ENCODE measurements around the gene GSTM3.
"Not testable (repeated sequence)": the region's sequence is repeated elsewhere in the genome, so short reads cannot be mapped to it uniquely, and the experiment has no call there.

The GSTM3 gene

DNA sequence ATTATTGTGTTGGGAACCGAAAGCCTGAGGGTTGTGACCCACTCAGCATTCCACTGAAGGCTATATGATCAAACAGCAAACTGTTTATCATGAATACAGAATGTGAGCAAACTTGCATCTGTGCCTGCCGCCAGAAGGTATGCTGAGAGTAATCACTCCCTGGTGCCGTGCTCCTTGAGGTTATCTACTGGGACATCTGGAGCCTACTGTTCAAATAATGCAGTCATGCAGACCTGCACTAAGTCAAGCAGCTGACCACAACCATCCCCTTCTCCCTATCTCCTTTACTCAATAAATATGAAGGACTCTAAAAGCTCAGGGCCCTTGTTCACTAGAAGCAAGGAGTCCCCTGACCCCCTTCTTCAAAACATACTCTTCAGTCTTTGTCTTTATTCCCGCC lies 15.3 kb downstream of the GSTM3 start:
- DNase-seq: no peak

DNA sequence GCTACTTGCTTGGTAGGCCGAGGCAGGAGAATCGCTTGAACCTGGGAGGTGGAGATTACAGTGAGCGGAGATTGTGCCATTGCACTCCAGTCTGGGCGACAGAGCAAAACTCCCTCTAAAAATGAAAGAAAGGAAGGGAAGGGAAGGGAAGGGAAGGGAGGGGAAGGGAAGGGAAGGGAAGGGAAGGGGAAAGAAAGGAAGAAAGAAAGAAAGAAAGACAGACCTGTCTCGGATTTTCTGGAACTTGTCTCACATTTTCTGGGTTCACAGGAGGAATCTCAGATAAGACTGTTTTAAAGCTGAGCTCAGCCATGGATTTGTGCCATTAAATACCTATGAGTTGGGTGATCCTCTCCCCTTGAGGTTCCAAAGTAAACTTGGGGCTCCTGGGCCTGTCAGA lies 15.9 kb downstream of the GSTM3 start:
- DNase-seq: no peak

DNA sequence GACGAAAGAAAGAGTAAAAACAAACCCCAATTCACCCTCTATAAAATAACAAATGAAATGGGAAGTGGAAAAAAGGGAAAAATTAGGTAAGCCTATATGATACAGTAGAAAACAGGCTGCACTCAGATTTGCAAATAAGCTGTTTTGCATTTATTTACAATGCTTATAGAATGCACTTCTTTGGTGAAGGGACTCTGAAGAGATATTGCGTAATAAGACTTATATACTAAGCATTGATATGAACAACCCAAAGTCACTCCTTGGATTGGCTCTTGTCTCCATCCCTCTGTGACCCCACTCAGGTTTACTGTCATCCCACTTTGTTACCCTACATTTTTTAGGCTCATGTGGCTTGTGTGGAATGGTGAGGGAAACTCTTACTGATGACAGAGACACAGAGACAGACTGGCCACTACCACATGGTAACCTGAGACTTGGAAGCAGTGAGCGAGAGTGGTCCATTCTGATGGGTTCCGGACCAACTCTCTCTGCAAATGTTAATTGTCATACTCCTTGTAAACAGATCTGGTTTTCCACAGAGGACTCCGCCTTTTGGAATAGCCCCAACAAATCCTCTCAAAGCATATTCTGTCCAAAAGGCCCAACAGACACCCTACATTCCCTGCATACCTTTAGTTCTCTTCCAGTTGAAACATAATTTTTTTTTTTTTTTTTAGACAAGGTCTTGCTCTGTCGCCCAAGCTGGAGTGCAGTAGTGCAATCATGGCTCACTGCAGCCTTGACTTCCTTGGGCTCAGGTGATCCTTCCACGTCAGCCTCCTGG lies 17.7 kb downstream of the GSTM3 start:
- DNase-seq: no peak

DNA sequence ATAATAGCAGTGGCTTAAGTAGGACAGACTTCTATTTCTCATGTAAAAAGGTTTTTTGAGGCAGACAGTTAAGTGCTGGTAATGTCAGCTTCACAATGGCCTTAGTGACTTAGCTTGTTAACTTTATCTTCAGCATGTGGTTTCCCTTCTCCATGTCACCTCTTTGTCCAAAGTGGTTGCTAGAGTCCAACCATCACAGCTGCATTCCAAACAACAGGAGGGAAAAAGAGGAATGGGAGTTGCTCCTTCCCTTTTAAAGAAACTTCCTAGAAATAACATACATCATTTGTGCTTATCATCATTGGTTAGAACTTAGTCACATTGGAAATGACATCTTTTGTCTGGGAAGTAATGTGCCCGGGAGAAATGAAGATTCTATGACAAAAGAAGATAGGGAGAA lies 18.9 kb downstream of the GSTM3 start:
- DNase-seq: no peak

DNA sequence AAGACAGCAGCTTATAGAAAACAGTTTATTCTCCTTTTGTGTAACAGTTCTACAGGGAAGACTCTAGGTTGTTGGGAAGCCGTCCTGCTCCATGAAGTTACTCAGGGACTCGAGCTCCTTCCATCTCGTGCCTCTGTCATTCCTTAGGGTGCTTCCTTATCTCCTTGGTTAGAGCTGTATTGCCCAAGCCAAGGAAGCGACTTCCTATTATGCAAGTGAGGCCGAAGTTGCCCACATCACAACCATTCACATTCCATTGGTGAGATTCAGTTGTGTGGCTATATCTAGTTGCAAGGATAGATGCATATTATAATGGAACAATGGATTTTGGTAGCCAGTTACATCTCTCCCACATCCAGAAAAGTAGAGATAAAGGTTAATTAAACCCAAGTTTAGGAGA lies 19.8 kb downstream of the GSTM3 start:
- no peak for DNase-seq

DNA sequence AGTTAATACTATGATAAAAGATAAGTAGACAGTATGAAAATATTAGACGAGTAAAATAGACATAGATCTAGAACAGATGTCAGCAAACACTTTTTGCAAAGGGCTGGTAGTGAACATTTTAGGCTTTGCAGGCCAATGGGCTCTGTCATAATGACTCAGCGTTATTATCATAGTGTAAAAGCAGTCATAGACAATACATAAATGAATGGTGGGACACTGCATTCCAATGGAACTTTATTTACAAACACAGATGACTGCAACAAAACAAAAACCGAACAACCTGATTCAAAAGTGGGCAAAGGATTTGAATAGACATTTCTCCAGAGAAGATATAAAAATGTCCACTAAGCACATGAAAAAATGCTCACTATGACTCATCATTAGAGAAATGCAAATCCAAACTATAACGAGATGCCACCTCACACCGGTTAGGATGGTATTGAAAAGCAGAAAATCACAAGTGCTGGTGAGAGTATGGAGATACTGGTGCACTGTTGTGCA lies 21.5 kb downstream of the GSTM3 start:
- no peak for DNase-seq

DNA sequence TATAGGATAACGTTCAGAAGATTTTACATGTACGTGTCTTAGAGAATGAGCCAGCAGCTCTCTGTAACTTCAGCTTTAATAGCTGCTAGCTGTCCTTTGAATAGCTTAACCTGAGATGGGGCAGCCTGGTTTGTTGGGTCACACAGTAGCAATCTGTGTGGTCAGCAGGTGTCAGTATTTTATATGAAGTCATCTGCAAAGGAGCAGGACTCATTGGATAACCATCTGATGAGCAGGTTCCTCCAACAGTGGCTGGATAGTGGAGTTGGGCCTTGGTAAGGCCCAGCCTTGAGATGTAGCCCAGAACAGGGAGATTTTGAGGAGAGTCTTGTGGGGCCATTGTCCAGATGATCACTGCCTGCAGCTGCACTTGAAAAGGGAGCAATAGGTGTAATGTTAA lies 22.3 kb downstream of the GSTM3 start:
- no peak for DNase-seq

DNA sequence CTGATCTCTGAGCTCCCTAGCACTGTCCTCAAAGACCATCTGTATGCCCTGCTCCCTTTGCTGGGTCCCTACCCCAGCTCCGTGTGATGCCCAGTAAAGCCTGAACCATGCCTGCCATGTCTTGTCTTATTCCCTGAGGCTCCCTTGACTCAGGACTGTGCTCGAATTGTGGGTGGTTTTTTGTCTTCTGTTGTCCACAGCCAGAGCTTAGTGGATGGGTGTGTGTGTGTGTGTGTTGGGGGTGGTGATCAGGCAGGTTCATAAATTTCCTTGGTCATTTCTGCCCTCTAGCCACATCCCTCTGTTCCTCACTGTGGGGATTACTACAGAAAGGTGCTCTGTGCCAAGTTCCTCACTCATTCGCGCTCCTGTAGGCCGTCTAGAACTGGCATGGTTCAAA lies 23.1 kb downstream of the GSTM3 start:
- no peak for DNase-seq

DNA sequence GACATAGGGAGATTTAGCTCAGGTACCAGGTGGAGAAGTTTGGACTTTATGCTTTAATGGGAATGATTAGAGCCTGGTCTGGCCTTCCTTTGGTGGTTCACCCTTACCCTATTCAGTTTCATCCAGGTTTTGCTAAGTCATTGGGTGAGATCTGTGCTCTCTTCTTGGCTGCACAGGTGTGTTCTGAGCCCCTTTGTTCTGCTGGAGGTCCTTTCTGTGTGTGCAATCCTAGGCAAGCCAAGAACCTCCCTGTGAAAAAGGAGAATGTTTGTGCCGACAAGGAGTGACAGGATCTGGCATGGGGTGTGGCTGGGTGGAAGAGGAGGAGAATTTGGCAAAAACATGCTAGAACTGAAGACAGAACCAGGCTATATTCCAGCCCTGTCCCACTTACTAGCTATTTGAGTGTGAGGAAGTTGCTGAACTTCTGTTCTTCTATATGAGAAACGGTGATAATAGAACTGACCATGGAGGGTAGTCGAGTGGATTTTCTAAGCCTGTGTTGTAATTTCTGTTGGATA lies 24.2 kb downstream of the GSTM3 start:
- no peak for DNase-seq

DNA sequence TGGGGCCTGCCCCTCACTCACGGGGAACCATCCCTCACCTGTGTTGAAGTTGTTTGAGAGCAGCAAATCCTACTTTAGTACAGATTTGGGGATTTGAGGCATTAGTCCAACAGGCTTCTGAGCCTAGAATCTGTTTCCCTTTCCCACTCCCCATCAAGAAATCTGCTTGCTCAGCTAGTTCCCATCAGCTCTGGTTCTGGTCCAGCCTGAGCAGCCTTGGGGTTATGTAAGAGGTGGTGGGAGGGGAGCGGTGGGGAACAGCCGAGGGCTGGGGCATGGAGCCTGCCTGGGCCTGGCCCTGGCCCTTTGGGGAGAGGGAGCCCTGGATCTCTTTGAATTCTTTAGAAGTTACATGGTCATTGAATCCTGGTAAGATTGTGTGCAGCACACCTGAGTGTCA lies 24.7 kb downstream of the GSTM3 start:
- no peak for DNase-seq

DNA sequence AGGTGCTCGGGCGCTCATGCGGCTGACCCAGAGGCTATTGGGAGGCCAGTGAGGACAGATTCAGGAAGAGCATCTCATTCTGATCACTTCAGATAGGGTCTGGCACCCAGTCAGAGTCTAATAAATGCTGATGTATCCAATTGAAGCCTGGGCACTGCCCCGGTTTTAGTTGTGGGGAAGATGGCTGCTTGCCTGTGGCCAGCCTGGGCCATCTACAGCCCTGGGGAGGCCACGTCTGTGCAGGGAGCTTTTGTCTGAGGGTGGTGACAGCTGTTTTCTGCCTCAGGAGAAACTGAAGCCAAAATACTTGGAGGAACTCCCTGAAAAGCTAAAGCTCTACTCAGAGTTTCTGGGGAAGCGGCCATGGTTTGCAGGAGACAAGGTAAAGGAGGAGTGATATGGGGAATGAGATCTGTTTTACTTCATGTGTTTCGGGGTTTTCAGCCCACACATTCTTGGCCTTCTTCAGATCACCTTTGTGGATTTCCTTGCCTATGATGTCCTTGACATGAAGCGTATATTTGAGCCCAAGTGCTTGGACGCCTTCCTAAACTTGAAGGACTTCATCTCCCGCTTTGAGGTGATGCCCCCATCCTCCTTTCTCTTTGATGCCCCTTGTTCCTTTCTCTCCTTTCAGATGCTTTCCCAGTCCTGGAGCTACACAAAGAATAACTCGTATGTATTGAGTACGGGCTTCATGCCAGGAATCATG lies 26.0 kb downstream of the GSTM3 start:
- no peak for DNase-seq

DNA sequence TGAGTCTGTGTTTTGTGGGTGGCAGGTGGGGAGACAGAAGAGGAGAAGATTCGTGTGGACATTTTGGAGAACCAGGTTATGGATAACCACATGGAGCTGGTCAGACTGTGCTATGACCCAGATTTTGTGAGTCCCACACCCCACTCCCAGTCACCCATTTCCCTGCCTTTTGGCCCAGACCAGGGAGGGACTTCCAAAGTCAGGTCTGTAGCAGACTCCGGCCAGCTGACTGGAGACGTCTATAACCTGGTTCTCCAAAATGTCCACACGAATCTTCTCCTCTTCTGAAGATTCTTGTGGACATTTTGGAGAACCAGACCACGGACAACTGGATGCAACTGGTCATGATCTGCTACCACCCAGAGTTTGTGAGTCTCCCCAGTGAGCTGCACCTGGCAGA lies 27.2 kb downstream of the GSTM3 start:
- DNase-seq: no peak

DNA sequence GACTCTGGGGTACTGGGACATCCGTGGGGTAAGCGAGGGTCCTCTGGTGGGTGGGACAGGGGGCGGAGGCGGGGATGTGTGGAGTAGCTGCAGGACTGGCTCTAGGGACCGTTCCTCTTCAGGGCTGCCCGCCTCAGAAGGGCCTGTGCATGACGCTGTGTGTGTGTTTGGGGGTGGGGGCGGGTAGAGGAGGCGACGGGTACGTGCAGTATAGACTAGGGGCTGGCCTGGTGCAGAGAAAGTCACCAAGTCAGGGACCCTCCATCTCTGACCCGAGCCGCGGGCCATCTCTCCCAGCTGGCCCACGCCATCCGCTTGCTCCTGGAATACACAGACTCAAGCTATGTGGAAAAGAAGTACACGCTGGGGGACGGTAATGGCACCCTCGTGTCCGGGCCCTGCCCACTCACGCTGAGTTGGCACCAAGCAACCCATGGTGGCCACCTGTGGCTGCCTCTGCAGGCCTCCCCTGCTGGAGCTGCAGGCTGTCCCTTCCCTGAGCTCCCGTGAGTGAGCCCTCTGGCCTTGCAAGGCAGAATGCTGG lies 28.4 kb downstream of the GSTM3 start:
- DNase-seq: no peak

DNA sequence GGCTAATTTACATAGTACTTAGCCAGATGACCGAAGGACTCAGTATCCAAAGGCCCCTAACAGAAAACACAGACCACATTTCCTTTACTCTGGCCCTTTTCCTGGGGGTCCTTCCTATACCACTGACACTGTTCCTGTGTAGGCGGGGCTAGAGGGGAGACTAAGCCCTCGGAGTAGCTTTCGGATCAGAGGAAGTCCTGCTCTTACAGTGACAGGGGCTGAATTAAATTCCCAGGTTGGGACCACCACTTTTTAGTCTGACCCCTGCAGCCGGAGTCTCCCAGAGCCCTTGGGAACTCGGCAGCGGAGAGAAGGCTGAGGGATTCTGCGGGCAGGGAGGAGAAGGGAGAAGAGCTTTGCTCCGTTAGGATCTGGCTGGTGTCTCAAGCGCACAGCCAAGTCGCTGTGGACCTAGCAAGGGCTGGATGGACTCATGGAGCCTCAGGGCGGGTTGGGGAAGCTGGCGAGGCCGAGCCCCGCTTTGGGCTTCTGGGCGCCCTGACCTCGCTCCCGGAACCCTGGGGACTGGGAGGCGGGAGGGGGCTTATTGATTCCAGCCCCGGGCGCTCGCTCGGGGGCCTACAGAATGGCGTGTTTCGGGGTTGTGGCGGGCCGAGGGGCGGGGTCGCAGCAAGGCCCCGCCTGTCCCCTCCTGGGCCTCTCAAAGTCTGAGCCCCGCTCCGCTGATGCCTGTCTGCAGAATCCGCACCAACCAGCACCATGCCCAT lies 29.1 kb downstream of the GSTM3 start, which contains the start of gene GSTM5:
Gene GSTM5, plus strand, starts transcription at position 659 of the 728 bp plus-strand sequence. Its CDS starts 62 bp downstream, at position 721.
- not testable (repeated sequence) for DNase-seq

DNA sequence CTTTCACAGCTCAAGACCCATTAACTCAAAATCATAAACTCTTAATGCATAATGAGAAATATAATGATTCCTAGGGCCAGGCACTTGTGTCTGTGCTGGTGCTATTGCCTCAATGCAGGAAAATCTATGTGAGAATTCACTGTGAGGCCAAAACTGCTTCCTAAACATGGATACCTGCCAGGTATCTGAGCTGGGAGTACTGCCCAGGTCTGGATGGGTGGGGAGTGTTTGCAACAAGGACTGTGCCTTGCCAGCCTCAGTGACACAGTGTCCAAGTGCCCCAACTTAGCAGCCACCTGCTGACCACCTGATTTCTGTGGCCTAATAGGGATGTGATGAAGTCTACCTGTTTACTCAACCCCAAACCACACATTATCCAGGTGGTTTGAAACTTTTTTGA lies 31.0 kb downstream of the GSTM3 start:
- peak; percentile 17 to 42 for DNase-seq

DNA sequence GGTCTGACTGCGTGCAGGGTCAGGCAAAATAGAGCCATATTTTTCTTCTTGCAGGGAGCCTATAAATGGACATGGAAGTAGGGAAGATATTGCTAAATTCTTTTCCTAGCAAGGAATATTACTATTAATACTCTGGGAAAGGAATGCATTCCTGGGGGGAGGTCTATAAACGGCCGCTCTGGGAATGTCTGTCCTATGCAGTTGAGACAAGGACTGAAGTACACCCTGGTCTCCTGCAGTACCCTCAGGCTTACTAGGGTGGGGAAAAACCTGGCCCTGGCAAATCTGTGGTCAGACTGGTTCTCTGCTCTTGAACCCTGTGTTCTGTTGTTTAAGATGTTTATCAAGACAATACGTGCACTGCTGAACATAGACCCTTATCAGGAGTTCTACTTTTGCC lies 31.9 kb downstream of the GSTM3 start:
- not testable (repeated sequence) for DNase-seq

DNA sequence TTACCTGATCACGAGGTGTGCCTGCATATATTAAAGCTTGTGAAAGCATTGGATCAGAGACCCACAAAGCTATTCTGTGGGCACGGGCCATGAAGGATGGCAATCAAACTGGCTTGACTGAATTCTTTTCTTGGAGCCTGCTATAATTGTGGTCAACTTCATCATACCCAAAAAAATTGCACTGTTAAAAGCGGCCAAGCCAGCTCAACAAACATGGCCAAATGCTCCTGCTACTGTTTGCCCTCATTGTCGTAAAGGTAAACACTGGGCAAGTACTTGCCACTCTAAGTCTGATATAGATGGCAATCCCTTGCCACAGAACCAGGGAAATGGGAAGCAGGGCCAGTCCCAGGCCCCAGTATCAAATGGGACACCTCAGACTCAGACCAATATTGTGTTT lies 35.4 kb downstream of the GSTM3 start:
- DNase-seq: no peak

DNA sequence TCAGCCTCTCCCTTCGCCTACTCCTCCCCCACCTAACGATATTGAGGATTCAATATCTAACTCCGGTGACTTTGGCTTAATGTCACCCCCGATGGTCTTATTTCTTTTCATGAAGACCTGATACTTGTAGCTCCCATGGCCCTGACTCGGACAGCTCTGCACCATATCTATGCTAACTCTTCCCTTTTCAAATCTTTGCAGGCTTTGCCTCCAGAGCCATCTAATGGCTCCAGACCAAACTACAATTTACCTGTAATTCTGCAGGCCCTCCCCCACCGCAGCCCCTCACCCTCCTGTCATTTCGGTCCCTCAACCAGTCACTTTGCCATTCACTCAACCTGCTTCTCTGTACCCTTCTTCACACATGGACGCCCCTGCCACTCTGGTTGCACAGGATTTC lies 36.7 kb downstream of the GSTM3 start:
- no peak for DNase-seq

DNA sequence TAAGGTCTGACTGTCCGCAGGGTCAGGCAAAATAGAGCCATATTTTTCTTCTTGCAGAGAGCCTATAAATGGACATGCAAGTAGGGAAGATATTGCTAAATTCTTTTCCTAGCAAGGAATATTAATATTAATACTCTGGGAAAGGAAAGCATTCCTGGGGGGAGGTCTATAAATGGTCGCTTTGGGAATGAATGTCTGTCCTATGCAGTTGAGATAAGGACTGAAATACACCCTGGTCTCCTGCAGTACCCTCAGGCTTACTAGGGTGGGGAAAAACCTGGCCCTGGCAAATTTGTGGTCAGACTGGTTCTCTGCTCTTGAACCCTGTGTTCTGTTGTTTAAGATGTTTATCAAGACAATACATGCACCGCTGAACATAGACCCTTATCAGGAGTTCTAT lies 37.9 kb downstream of the GSTM3 start:
- DNase-seq: not testable (repeated sequence)

DNA sequence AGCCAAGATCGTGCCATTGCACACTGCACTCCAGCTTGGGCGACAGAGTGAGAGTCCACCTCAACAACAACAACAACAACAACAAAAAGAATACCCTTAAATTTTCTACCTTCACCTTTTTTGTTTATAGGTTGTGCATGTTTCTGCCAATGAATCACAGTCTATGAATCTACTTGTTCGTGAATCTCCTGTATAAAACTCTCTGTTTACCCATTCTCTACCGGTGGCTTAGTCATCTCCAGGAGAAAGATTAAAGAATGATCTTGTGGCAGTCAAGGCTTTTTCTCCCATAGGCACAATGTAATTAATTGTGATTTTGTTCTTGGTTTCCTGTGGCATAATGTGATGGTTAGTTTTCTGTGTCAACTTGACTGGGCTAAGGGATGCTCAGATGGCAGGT lies 43.0 kb downstream of the GSTM3 start:
- DNase-seq: not testable (repeated sequence)

DNA sequence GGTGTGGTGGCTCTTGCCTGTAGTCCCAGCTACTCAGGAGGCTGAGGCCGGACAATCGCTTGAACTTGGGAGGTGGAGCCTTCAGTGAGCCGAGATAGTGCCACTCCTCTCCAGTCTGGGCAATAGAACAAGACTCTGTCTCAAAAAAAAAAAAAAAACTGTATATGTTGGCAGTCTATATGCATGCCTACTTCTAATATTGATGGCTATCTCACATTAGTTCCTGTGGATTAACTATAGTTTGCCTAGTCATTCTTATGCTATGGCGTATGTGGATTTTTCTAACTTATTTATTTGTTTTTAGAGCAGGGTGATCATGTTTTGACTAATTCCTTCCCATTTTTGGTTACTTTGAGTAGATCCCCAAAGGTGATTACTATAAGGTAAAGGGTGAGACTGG lies 43.8 kb downstream of the GSTM3 start:
- DNase-seq: no peak

DNA sequence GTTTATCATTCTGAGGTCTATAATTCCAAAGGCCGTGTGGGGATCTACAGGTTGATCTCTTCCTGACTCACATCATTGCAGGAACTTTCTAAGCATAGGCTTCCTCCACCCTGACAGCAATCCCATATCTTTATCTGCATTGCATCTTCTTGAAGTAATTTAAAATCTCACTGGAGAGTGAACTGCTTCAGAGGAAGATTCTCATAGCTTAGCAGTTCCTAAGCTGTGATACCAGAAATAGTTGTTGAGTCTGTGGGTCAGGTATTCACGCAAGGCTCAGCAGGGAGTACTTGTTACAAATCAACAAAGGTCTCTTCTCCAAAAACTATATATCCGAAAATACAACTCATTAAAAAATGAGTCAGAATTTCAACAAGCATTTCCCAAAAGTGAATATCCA lies 45.7 kb downstream of the GSTM3 start:
- DNase-seq: not testable (repeated sequence)

DNA sequence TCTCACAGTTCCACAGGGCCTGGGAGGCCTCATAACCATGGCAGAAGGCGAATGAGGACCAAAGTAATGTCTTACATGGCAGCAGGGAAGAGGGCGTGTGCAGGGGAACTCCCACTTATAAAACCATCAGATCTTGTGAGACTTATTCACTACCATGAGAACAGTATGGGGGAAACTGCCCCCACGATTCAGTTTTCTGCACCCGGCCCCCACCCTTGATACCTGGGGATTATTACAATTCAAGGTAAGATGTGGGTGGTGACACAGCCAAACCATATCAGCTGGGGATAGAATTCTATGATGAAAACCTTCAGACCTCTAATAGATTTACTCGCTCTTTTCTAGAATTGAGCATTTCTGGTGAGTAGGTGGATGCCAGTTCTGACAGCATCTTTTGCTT lies 46.4 kb downstream of the GSTM3 start:
- DNase-seq: not testable (repeated sequence)
